Stimulated activated naive CD8-positive, alpha-beta T cell treated with anti-CD3 and anti-CD28 coated beads, Interleukin-15, amount 100 ng/mL, for 72 hours (primary cell): ENCODE results near the gene BTBD8.
"Not testable (repeated sequence)": the region's sequence is repeated elsewhere in the genome, so short reads cannot be mapped to it uniquely, and the experiment has no call there.

ENCODE experiments used
- ATAC-seq: fragments of 150-1000 bp; cut with Tn5 transposase; 2 replicates; pipeline ENCODE4 v1.10.0; 2021; ENCODE audit warnings: mild to moderate bottlenecking, moderate library complexity
- DNase-seq, 2 donors: peaks; one replicate each; pipeline ENCODE4 v3.0.0; 2021 to 2022
- H3K27ac Mint-ChIP-seq, 2 donors: one replicate each; pipeline ENCODE4 v1.8.0; 2022; ENCODE audit warnings: mild to moderate bottlenecking in 2 of 2, mixed read lengths in 2 of 2, moderate library complexity in 2 of 2
- H3K27me3 Mint-ChIP-seq: one replicate; pipeline ENCODE4 v1.8.0; 2022; ENCODE audit warnings: mixed read lengths
- H3K4me1 Mint-ChIP-seq: one replicate; pipeline ENCODE4 v1.8.0; 2022; ENCODE audit warnings: mild to moderate bottlenecking, mixed read lengths
- H3K4me3 Mint-ChIP-seq, 2 donors: one replicate each; pipeline ENCODE4 v1.8.0; 2022; ENCODE audit warnings: mild to moderate bottlenecking in 2 of 2, mixed read lengths in 2 of 2, moderate library complexity in 1 of 2
- H3K9me3 Mint-ChIP-seq, 2 donors: one replicate each; pipeline ENCODE4 v1.8.0; 2022; ENCODE audit warnings: mixed read lengths in 2 of 2

BTBD8 gene

DNA sequence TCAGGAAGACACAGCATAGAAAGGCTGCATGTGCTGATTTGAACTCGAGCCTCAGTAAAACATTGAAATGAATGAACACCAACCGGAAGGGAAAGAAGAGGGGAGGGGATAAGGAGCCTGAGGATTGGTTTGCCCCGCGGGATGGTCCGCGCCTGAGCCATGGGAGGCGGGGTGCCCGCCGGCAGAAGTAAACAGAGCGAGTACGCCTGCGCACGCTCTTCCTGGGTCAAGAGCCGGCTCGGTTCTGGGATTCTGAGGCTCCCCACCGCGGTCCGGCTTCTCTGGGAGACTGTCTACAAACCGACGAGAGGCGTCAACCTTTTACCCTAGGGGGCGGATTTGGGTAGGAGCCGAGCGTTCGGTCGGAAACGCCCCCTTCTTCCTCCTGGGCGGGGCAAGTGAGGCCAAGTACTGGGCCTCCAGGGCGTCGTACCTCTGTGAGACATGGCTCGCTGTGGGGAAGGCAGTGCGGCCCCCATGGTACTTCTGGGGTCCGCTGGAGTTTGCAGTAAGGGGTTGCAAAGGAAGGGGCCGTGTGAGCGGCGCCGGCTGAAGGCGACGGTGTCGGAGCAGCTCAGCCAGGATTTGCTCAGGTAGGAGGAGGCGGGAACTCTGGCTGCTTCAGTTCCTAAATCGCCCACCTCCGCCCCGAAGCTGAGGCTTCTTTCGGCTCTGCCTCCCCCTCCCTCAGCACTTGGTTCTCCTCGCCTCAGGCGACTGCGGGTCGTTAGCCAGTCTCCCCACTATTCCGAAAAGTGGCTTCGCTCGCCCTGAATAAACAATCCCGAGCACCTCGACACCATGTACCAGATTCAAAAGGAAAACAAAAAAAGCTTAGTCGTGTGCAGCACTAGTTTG lies at the start of gene BTBD8:
BTBD8 (plus strand) TSS at position 218 of the 858 bp plus-strand sequence; CDS start at position 445, 227 bp downstream.
- peak; percentile 84 to 86 for DNase-seq
- Mint-ChIP-seq H3K4me3 (peak within 1 kb of the TSS; percentile 95 to 96), H3K4me1 (peaks cover 6% of the 10 kb centered on the region), H3K27ac (peak within 1 kb of the TSS; percentile 94 to 96), H3K27me3 (no peaks in the 10 kb centered on the region), H3K9me3 (peaks cover 0 to 10% of the 10 kb centered on the region in 2 donors)
- peak; percentile 97 for ATAC-seq

DNA sequence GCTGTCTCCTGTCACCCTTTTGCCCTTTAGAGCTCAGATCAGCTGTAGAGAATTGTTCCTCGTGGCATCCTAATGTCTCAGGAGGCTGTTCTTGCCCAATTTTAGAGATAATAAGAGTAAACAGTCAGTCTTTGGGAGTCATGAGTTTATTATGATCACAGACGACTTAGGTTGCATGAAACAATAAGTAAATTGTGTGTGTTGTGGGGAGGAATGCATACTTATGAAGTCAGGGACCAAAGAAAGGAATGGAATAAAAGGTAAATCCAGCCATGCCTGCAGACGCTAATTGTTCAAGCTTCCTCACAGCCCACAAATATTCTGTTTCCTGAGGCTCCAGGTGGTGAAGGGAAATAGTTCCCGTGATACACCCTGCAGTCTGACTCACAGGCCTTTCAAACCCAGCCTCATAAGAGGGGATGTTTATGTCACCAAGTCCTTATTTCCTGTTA lies 49.5 kb upstream of the BTBD8 start:
- DNase-seq, result no peak
- Mint-ChIP-seq H3K27ac (peak overlapping the region in 1 of 2 donors; percentile 2), H3K9me3 (no peaks in the 10 kb centered on the region), H3K4me1 (peaks cover 17% of the 10 kb centered on the region), H3K27me3 (peaks cover 37% of the 10 kb centered on the region), H3K4me3 (peak overlapping the region; percentile 76 to 84)
- peak; percentile 63 for ATAC-seq

DNA sequence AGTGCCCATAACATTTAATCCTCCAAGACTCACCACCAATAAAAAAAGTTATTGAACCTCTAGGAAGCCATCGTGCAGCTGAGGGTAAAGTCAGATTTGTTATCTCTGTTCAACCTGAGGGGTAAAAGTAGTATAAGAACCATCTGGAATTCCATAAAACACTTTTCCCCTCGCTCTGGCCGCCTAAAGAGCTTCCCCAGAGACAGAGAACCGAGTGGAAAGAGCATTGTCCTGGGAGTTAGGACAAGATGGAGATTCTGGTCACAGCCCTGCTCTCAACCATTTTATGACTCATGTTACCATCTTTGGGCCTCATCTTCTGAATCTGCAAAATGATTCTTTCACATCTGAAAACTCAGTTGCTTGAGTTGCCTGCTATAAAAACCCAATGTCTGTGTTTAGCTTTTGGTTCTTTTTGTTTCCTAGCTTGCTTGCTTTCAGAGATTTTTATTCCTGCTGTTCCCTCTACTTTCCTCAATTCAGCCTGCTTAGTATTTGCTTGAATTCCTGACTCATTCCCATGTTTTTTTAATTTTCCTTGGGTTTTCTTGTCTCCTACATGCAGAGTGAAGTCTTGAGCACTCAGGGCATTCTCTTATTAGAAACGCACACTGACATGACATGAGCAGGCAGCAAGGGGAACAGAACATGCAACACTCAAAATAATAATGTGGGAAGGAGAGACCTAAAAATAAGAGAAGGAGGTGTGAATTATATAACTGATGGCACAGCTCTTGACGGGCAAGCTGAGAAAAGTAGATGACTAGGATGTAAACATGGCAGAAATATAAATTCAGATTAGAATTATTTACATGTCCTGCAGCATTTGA lies 48.6 kb upstream of the BTBD8 start:
- Mint-ChIP-seq H3K27ac (no peak overlapping the region), H3K27me3 (peaks cover 45% of the 10 kb centered on the region), H3K9me3 (no peaks in the 10 kb centered on the region), H3K4me1 (peaks cover 17% of the 10 kb centered on the region), H3K4me3 (no peak overlapping the region)
- ATAC-seq (no peak), DNase-seq (no peak)

DNA sequence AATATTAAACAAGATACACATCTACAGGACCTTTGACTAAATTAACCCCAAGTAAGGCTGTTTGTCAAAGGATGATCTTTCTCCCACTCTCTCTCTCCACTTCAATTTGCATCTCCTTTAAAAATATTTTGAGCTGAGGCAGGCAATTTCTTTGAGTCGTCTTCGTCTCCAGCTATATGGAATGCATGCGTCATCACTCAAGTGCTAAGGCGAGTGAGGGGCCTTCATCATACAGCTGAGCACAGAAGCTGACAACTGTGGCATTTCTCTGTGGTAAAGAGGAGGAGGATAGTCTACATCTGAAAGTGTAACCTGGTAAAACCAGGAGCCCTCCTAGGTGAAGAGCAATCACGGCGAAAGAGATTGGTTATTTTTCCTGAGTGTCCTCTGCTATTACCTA lies 42.7 kb upstream of the BTBD8 start:
- DNase-seq, result no peak
- Mint-ChIP-seq H3K27ac (no peak overlapping the region), H3K9me3 (no peaks in the 10 kb centered on the region), H3K27me3 (peaks cover 14% of the 10 kb centered on the region), H3K4me1 (no peaks in the 10 kb centered on the region), H3K4me3 (no peak overlapping the region)
- no peak for ATAC-seq

DNA sequence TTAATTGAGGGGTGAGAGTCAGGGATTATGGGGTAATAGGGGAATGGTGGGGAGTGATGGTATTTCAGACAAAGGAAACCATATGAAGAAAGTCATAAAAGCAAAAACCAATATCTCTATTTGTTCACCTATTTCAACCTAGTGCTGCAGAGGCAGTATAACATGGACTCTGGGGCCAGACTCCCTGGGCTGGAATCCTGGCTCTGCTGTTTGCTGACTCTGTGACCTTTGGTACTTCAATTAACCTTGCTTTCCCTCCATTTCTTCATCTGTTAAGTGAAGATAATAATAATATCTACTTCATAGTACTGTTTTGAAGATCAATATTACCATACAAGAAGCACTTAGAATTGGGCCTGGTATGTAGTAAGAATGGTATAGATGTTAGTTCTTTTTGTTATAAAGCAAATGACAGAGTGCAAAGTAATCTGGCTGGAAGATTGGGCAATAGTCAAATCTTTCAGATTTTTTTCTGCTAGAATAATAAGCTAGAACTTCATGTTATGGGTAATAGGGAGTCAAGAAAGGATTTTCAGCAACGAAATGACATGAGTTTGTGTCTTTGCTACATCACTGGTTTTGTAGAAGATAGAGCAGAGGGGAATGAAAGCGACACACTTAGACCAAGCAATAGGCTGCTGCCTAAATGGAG lies 41.3 kb upstream of the BTBD8 start:
- Mint-ChIP-seq H3K27me3 (peaks cover 14% of the 10 kb centered on the region), H3K27ac (no peak overlapping the region), H3K4me3 (no peak overlapping the region), H3K9me3 (no peaks in the 10 kb centered on the region), H3K4me1 (no peaks in the 10 kb centered on the region)
- no peak for ATAC-seq
- DNase-seq, result no peak

DNA sequence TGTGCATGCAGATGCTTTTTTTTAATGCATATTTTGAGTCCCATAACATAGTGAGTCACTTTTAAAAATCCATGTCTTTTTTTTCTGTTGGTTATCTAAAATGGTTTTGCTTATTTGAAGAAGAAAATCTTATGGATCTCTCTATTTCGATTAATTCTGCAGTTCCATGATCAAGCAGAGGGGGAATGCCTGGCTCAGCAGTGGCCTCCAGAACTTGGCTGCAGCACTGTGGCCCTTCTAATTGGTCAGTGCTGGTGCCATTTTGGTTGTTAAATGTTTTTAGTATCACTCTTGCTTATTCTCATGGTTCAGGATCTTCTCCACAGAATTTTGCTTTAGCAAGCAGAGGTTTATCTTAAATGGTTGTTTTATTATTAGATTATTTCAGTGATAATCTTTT lies 39.2 kb upstream of the BTBD8 start:
- no peaks in the 10 kb centered on the region for H3K9me3 Mint-ChIP-seq
- H3K27me3 Mint-ChIP-seq, result peaks cover 7% of the 10 kb centered on the region
- no peaks in the 10 kb centered on the region for H3K4me1 Mint-ChIP-seq
- DNase-seq (no peak), ATAC-seq (no peak)
- H3K27ac Mint-ChIP-seq, result no peak overlapping the region
- no peak overlapping the region for H3K4me3 Mint-ChIP-seq

DNA sequence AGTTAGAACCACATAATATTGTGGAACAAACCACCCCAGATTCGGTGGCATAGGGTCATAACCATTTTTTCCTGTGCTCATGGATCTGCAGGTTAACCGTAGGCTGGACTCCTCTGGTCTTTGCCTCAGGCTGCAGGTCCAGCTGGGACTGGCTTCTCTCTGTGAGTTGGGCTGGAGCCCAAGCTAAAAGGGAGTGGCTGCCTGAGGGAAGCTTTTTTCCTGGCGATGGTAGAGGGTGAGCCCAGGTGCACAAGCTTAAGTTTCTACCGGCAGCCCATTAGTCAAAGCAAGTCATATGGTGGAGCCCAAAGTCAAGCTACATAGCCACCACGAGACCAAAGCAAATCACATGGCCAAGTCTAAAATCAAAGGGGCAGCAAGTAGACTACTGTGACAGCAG lies 36.5 kb upstream of the BTBD8 start:
- no peaks in the 10 kb centered on the region for H3K27me3 Mint-ChIP-seq
- no peaks in the 10 kb centered on the region for H3K9me3 Mint-ChIP-seq
- H3K4me1 Mint-ChIP-seq, result no peaks in the 10 kb centered on the region
- no peak for DNase-seq
- no peak overlapping the region for H3K4me3 Mint-ChIP-seq
- no peak overlapping the region for H3K27ac Mint-ChIP-seq
- ATAC-seq, result no peak

DNA sequence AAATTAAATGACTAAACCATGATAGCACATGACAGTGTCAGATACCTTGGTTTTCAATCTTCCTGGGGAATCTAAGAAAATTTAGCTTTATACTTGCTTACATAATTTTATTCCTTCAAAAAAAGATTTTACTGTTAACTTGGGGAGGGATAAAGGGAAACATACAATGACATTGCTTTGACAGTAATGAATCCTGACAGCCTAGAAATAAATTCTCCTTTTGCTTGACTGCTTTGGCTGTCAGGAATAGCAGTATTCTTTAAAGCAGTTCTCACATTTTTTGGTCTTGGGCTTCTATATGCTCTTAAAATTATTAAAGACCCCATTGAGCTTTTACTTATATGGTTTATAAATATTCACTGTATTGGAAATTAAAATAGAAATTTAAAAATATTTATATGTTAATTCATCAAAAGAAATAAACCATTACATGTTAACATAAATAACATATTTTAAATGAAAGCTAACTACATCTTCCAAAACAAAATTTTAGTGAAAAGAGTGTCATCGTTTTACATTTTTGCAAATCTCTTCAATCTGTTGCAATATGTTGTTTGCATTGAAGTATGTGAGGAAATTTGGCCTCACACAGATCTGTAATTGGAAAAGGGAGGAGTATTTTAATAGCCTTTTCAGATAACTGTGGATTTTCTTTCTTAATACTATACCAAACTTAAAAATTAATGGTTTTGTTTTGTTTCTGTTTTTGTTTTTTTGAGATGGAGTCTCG lies 34.2 kb upstream of the BTBD8 start:
- DNase-seq, result no peak
- no peaks in the 10 kb centered on the region for H3K4me1 Mint-ChIP-seq
- H3K4me3 Mint-ChIP-seq, result no peak overlapping the region
- H3K27ac Mint-ChIP-seq, result no peak overlapping the region
- no peaks in the 10 kb centered on the region for H3K9me3 Mint-ChIP-seq
- H3K27me3 Mint-ChIP-seq, result no peaks in the 10 kb centered on the region
- ATAC-seq, result no peak

DNA sequence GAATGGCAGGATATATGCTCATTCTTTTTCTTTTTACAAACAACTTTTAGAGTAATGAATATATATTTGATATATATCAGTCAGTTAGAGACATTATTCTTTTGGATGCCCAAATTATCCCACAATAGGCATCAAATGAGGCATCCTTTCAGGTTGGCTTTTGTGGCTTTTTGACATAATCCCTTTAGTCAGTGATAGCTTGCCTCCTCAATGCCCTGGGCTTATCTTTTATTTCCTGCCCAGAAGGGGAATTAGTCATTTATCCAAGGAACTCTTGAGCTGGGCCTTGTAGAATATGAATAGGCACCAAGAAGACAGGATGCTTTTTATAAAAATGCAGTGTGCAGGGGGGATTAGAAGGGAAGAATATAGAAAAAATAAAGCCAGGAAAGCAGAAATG lies 28.2 kb upstream of the BTBD8 start:
- ATAC-seq (no peak), DNase-seq (no peak)
- Mint-ChIP-seq H3K4me1 (no peaks in the 10 kb centered on the region), H3K27me3 (no peaks in the 10 kb centered on the region), H3K4me3 (no peak overlapping the region), H3K27ac (peak overlapping the region in 1 of 2 donors; percentile 75), H3K9me3 (no peaks in the 10 kb centered on the region)

DNA sequence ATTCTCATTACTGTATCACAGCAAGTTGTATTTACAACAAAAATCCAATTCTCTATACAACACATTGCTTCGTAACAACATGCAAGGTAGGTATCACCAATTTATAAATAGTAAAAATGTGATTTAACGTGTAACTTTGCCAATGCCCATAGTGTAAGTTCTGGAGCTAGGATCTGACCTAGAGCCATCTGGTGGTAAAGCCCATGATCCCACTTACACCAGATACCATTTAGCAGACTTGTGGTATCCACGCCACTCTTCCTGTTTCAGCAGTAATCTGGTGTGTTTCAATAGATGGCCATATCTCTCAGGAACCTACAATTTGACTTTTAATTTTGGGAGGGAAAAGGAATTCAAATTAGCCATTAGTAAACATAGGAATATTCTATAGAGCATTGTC lies 15.1 kb upstream of the BTBD8 start:
- Mint-ChIP-seq H3K4me1 (no peaks in the 10 kb centered on the region), H3K9me3 (no peaks in the 10 kb centered on the region), H3K27me3 (no peaks in the 10 kb centered on the region), H3K27ac (no peak overlapping the region), H3K4me3 (no peak overlapping the region)
- ATAC-seq (no peak), DNase-seq (no peak)

DNA sequence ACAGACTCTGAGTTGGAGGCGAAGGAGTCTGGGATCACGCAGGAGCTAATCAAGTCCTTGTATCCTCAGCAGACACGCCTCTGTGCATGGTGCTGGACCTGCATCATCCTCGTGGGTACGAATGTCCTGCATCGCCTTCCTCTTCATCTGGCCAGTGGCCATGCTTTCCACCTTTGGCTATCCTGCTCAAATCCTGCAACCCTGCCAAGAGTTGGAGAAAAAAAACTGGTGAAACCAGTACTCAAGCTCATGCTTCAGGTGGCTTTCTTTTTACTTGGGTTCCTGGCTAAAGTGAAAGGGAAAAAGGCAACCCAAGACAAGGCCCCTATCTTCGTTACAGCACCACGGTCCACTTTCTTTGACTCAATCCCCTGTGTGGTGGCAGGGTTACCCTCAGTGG lies 13.8 kb upstream of the BTBD8 start:
- no peak overlapping the region for H3K27ac Mint-ChIP-seq
- DNase-seq (no peak), ATAC-seq (no peak)
- H3K4me3 Mint-ChIP-seq, result no peak overlapping the region
- H3K27me3 Mint-ChIP-seq, result no peaks in the 10 kb centered on the region
- no peaks in the 10 kb centered on the region for H3K4me1 Mint-ChIP-seq
- no peaks in the 10 kb centered on the region for H3K9me3 Mint-ChIP-seq

DNA sequence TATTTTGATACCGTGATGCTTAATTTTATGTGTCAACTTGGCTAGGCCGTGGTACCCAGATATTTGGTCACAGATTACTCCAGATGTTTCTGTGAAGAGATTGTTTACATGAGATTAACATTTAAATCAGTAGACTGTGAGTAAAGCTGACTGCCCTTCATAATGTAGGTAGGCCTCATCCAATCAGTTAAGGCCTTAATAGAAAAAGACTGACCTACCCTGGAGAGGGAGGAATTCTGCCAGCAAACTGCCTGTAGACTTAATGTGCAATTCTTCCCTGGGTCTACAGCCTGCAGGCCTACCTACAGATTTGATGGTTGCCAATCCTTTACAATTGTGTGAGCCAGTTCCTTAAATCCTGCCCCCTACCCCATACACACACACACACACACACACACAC lies 9.3 kb upstream of the BTBD8 start:
- H3K4me1 Mint-ChIP-seq, result no peaks in the 10 kb centered on the region
- H3K4me3 Mint-ChIP-seq, result no peak overlapping the region
- ATAC-seq (no peak), DNase-seq (no peak)
- no peaks in the 10 kb centered on the region for H3K9me3 Mint-ChIP-seq
- H3K27ac Mint-ChIP-seq, result no peak overlapping the region
- no peaks in the 10 kb centered on the region for H3K27me3 Mint-ChIP-seq

DNA sequence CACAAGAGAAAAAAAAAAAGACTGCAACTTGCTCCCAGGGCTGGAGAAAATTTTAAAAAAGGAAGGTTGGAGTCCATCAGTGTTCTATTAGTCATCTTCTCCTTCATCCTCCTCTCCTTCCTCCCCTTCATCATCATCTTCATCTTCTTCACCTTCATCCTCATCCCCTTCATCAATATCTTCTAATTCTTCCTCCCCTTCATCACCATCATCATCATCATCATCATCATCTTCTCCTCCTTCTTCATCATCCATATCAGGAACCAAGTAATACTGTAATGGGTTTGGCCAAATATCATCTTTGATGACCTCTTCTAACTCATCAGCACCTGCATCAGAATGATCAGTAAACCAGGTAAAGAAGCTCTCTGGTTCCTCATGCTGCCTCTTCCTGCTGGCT lies 5.7 kb upstream of the BTBD8 start:
- H3K27ac Mint-ChIP-seq, ATAC-seq, DNase-seq, H3K27me3 Mint-ChIP-seq, H3K4me3 Mint-ChIP-seq, H3K4me1 Mint-ChIP-seq, H3K9me3 Mint-ChIP-seq: not testable (repeated sequence)

DNA sequence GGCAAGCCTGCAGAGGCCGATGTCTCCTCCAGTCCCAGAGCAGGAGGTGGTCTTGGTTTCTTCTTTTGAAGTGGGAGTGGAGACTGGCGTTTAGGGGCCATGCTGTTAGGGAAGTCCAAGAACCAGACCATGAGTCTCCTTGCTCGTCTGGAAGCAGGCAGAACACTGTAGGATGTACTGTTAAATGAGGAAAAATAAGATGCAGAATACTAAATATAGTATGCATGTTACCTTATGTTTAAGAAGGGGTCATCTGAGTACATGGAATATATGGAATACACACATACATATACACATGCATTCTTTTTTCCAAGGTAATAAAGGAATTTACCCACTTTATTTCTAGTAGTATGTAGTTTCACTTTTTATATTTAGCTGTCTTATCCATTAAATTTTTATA lies 4.8 kb upstream of the BTBD8 start, which contains the start of gene SETSIP:
SETSIP (minus strand) TSS at position 101 of the 400 bp plus-strand sequence; CDS start at position 101, 0 bp downstream.
- Mint-ChIP-seq H3K4me3 (no peak within 1 kb of the TSS), H3K27me3 (no peaks in the 10 kb centered on the region), H3K27ac (no peak within 1 kb of the TSS), H3K9me3 (no peaks in the 10 kb centered on the region), H3K4me1 (peaks cover 6% of the 10 kb centered on the region)
- no peak for DNase-seq
- no peak for ATAC-seq

DNA sequence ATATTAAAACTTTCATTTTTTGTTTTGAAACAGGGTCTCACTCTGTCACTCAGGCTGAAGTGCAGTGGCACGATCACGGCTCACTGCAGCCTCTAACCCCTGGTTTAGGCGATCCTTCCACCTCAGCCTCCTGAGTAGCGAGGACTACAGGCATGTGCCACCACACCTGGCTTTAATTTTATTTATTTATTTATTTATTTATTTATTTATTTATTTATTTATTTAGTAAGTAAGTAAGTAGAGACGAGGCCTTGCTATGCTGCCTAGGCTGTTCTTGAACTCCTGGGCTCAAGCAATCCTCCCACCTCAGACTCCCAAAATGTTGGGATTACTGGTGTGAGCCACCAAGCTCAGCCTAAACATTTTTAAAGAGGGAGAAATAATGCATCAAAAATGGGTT lies 3.8 kb upstream of the BTBD8 start:
- no peak overlapping the region for H3K4me3 Mint-ChIP-seq
- DNase-seq (no peak), ATAC-seq (no peak)
- H3K9me3 Mint-ChIP-seq, result no peaks in the 10 kb centered on the region
- H3K27me3 Mint-ChIP-seq, result no peaks in the 10 kb centered on the region
- peaks cover 6% of the 10 kb centered on the region for H3K4me1 Mint-ChIP-seq
- no peak overlapping the region for H3K27ac Mint-ChIP-seq
